Mesenchymal stem cell (in vitro differentiated cells and primary cell): Measurements from ENCODE around the gene EMID1. TPM values are rescaled to one million over a fixed set of nuclear protein-coding genes. Genes with fewer than 3 reads are reported as not detected.

Experiments used
- DNase-seq: peaks from one replicate; pipeline ENCODE4 v3.0.0-alpha.2; 2013
- H2AFZ ChIP-seq: one replicate; pipeline ENCODE4 v1.6.1; 2013; ENCODE audit warnings: low read depth, mild to moderate bottlenecking, control low read depth, inconsistent platforms, low read length, moderate library complexity
- H2AK5ac ChIP-seq: 2 replicates; pipeline ENCODE4 v1.6.1; 2013; ENCODE audit warnings: low read length, moderate library complexity, mild to moderate bottlenecking, inconsistent platforms; ENCODE audit not compliant: severe bottlenecking
- H2BK120ac ChIP-seq: one replicate; pipeline ENCODE4 v1.6.1; 2013; ENCODE audit warnings: low read depth, mild to moderate bottlenecking, inconsistent platforms, low read length, moderate library complexity
- H2BK12ac ChIP-seq, 2 experiments: one replicate each; pipeline ENCODE4 v1.6.1; 2013; ENCODE audit warnings: inconsistent platforms in 2 of 2, low read length in 2 of 2, mild to moderate bottlenecking in 2 of 2, moderate library complexity in 2 of 2, control low read depth in 1 of 2
- H2BK15ac ChIP-seq: one replicate; pipeline ENCODE4 v1.6.1; 2013; ENCODE audit warnings: mild to moderate bottlenecking, low read depth, inconsistent platforms; ENCODE audit not compliant: poor library complexity, severe bottlenecking
- H2BK5ac ChIP-seq: 2 replicates; pipeline ENCODE4 v1.6.1; 2013; ENCODE audit warnings: low read depth, mild to moderate bottlenecking, low read length, control low read depth, inconsistent platforms; ENCODE audit not compliant: poor library complexity, severe bottlenecking
- H3K14ac ChIP-seq, 2 experiments: one replicate each; pipeline ENCODE4 v1.6.1; 2013; ENCODE audit warnings: inconsistent platforms in 2 of 2, low read length in 2 of 2, control low read depth in 1 of 2, mild to moderate bottlenecking in 1 of 2, moderate library complexity in 1 of 2
- H3K18ac ChIP-seq, 2 experiments: one replicate each; pipeline ENCODE4 v1.6.1; 2013; ENCODE audit warnings: inconsistent platforms in 2 of 2, low read length in 2 of 2, control low read depth in 1 of 2, low read depth in 1 of 2, mild to moderate bottlenecking in 1 of 2
- H3K23ac ChIP-seq, 2 experiments: one replicate each; pipeline ENCODE4 v1.6.1; 2013; ENCODE audit warnings: inconsistent platforms in 2 of 2, low read length in 2 of 2, mild to moderate bottlenecking in 2 of 2, moderate library complexity in 2 of 2, control low read depth in 1 of 2
- H3K27ac ChIP-seq: 2 replicates; pipeline ENCODE4 v1.5.1; 2013; ENCODE audit warnings: mild to moderate bottlenecking, moderate library complexity, low read length, control low read depth, inconsistent platforms; ENCODE audit not compliant: poor library complexity, severe bottlenecking
- H3K27me3 ChIP-seq, 2 experiments: 2 replicates each; pipeline versions ENCODE4 v1.6.1 to v1.7.0; 2013; ENCODE audit warnings: low read length in 2 of 2, mild to moderate bottlenecking in 2 of 2, moderate library complexity in 2 of 2, control low read depth in 1 of 2, inconsistent platforms in 1 of 2; ENCODE audit not compliant: control insufficient read depth in 1 of 2, insufficient read depth in 1 of 2
- H3K36me3 ChIP-seq, 2 experiments: 2 replicates each; pipeline versions ENCODE4 v1.6.1 to v1.7.0; 2013; ENCODE audit warnings: low read length in 2 of 2, control low read depth in 1 of 2, inconsistent platforms in 1 of 2, low read depth in 1 of 2, mild to moderate bottlenecking in 1 of 2; ENCODE audit not compliant: insufficient read depth in 2 of 2, control insufficient read depth in 1 of 2
- H3K4ac ChIP-seq, 2 experiments: one replicate each; pipeline ENCODE4 v1.6.1; 2013; ENCODE audit warnings: inconsistent platforms in 2 of 2, low read length in 2 of 2, mild to moderate bottlenecking in 2 of 2, moderate library complexity in 2 of 2, control low read depth in 1 of 2, low read depth in 1 of 2
- H3K4me1 ChIP-seq: 2 replicates; pipeline ENCODE4 v1.6.1; 2013; ENCODE audit warnings: low read depth, low read length, control low read depth; ENCODE audit not compliant: control insufficient read depth, insufficient read depth
- H3K4me2 ChIP-seq: 2 replicates; pipeline ENCODE4 v1.6.1; 2013; ENCODE audit warnings: low read length, mild to moderate bottlenecking, inconsistent platforms; ENCODE audit not compliant: poor library complexity, severe bottlenecking
- H3K4me3 ChIP-seq, 2 experiments: 2 replicates each; pipeline versions ENCODE4 v1.5.1 to v1.7.0; 2013; ENCODE audit warnings: low read length in 2 of 2, mild to moderate bottlenecking in 2 of 2, control low read depth in 1 of 2, low read depth in 1 of 2; ENCODE audit not compliant: insufficient read depth in 1 of 2
- H3K79me1 ChIP-seq: replicated peaks from 2 replicates; pipeline ENCODE4 v1.6.1; 2013; ENCODE audit warnings: mild to moderate bottlenecking, control low read depth, low read length, inconsistent platforms; ENCODE audit not compliant: poor library complexity, severe bottlenecking
- H3K9ac ChIP-seq: 2 replicates; pipeline ENCODE4 v1.7.0; 2013; ENCODE audit warnings: mild to moderate bottlenecking, low read length, moderate library complexity
- H3K9me3 ChIP-seq: 2 replicates; pipeline ENCODE4 v1.7.0; 2013; ENCODE audit warnings: mild to moderate bottlenecking, low read length; ENCODE audit not compliant: control insufficient read depth
- H4K8ac ChIP-seq: one replicate; pipeline ENCODE4 v1.6.1; 2013; ENCODE audit warnings: inconsistent platforms, mild to moderate bottlenecking, low read length, moderate library complexity
- H4K91ac ChIP-seq: one replicate; pipeline ENCODE4 v1.6.1; 2013; ENCODE audit warnings: mild to moderate bottlenecking, low read length, inconsistent platforms
- WGBS: methylation state at CpG from one replicate; pipeline ENCODE4 v1.1.7; 2013; ENCODE audit warnings: mixed read lengths; 5-methylcytosine and 5-hydroxymethylcytosine counted together
- polyA plus RNA-seq, 2 experiments: library from polyadenylated mRNA; stranded (reverse); fragments of 200-250 nt; gene quantifications; one replicate each; pipeline ENCODE4 v1.2.3, GENCODE V29; 2013

EMID1 gene
- polyA plus RNA-seq (2013, experiment 1 of 2), result 8.9 TPM
- 9.0 TPM for polyA plus RNA-seq (2013, experiment 2 of 2)

DNA sequence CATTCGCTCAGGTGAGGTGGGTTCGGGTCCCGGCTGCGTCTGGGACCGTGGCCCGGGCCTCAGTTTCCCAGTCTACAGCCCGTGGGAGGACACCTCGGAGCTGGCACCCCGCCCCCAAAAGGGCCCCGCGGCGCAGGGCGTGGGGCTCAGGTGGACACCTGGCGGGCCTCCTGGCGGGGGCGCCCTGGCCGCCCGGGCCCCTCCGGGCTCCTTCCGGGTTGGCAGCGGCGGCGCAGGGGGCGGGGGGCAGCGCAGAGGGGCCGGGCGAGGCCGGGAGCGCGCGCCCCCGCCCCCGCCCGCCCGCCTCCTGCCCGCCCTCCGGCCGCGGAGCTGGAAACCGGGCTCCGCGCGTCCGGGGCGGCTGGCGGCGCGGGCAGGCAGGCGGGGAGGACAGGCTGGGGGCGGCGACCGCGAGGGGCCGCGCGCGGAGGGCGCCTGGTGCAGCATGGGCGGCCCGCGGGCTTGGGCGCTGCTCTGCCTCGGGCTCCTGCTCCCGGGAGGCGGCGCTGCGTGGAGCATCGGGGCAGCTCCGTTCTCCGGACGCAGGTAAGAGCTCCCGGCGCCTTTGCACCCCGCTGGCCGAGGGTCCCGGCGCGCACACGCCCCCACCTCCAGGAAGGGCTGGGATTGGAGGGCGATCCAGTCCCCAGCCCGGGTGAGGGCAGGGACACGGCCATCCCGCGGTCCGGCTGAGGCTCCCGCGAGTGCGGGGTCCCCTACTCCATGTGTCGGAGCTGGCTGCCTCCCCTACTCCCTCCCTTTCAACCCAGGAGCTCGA, at the start of gene EMID1:
EMID1 (plus strand) TSS at position 303 of the 778 bp plus-strand sequence; CDS start at position 446, 143 bp downstream.
- H2AFZ ChIP-seq, result peak within 1 kb of the TSS; percentile 67
- H2AK5ac ChIP-seq, result no peak within 1 kb of the TSS
- H3K18ac ChIP-seq, result peak within 1 kb of the TSS; percentile 3 to 18
- peak within 1 kb of the TSS; percentile 27 for H2BK120ac ChIP-seq
- H3K9ac ChIP-seq, result peak within 1 kb of the TSS; percentile 45
- H3K9me3 ChIP-seq, result no peaks in the 10 kb centered on the region
- H3K23ac ChIP-seq, result peak within 1 kb of the TSS in 1 of 2 experiments; percentile 34
- peak; percentile 42 for DNase-seq
- H3K27me3 ChIP-seq, result peaks cover 43 to 62% of the 10 kb centered on the region in 2 experiments
- H2BK12ac ChIP-seq, result peak within 1 kb of the TSS in 1 of 2 experiments; percentile 11
- peak within 1 kb of the TSS; percentile 45 for H4K8ac ChIP-seq
- WGBS, result 3% methylated on average over 62 of the region's 90 CpGs
- no peak within 1 kb of the TSS for H3K27ac ChIP-seq
- H3K36me3 ChIP-seq, result no peaks in the 10 kb centered on the region
- no peak within 1 kb of the TSS for H2BK5ac ChIP-seq
- H4K91ac ChIP-seq, result no peak within 1 kb of the TSS
- peaks cover 6% of the 10 kb centered on the region for H3K4me1 ChIP-seq
- H3K79me1 ChIP-seq, result no peaks in the 10 kb centered on the region
- H3K4me3 ChIP-seq, result peak within 1 kb of the TSS; percentile 58 to 63
- H2BK15ac ChIP-seq, result peak within 1 kb of the TSS; percentile 76
- H3K4ac ChIP-seq, result no peak within 1 kb of the TSS
- no peak within 1 kb of the TSS for H3K14ac ChIP-seq
- H3K4me2 ChIP-seq, result peak within 1 kb of the TSS; percentile 84

DNA sequence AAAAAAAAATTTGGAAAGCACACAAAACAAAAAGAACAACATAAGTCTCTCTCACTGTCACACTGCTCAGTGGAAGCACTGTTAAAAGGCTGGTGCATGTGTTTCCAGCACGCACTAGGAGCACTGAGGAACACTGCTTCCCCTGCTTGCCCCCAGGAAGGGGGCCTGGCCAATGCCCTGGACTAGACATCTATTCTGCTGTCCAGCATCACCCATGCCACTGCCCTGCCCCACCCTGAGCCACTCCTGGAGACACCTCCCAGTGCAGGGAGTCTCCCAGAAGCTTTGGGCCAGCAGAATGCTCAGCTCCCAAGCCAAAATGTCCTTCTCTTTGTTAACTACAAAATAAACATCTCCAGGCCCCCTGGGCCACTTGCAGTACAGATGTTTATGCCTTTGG, 49.7 kb upstream of the EMID1 start:
- DNase-seq, result no peak
- H3K4me2 ChIP-seq, result no peak overlapping the region
- no peaks in the 10 kb centered on the region for H3K9me3 ChIP-seq
- no peak overlapping the region for H3K4me3 ChIP-seq
- peaks cover 4% of the 10 kb centered on the region for H3K4me1 ChIP-seq
- no peak overlapping the region for H3K4ac ChIP-seq
- no peaks in the 10 kb centered on the region for H3K36me3 ChIP-seq
- H3K9ac ChIP-seq, result no peak overlapping the region
- H3K18ac ChIP-seq, result no peak overlapping the region
- no peak overlapping the region for H4K91ac ChIP-seq
- peak overlapping the region in 1 of 2 experiments; percentile 90 for H3K14ac ChIP-seq
- H3K27me3 ChIP-seq, result peaks cover 0 to 3% of the 10 kb centered on the region in 2 experiments
- WGBS, result 92% methylated on average over 1 of the region's 1 CpG
- no peak overlapping the region for H3K23ac ChIP-seq
- no peak overlapping the region for H2BK5ac ChIP-seq
- no peak overlapping the region for H2BK120ac ChIP-seq
- H2BK12ac ChIP-seq, result no peak overlapping the region
- H4K8ac ChIP-seq, result no peak overlapping the region
- no peak overlapping the region for H2AFZ ChIP-seq
- no peaks in the 10 kb centered on the region for H3K79me1 ChIP-seq
- H3K27ac ChIP-seq, result no peak overlapping the region
- H2BK15ac ChIP-seq, result no peak overlapping the region
- no peak overlapping the region for H2AK5ac ChIP-seq

DNA sequence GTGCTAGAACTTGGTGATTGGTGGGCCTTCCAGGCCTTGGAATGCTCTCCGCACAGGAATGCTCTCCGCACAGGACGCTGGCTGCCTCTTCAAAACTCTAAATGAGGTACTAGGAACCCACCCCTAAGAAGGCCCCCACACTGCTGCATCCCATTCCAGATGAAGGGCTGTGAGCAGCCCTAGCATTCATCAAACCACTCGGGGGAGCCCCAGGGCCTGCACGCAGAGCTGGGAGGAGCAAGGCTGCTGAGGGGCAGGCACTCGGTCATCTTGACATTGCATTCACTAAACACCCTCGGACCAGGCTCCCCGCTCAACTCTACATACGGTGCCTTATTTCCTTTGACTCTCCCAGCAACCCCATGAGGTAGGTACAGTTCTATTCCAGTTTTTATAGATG, 49.2 kb upstream of the EMID1 start:
- Histone ChIP-seq H3K18ac (no peak overlapping the region), H3K4me2 (no peak overlapping the region), H3K27ac (no peak overlapping the region), H3K4me1 (peaks cover 4% of the 10 kb centered on the region), H3K23ac (no peak overlapping the region), H2BK15ac (no peak overlapping the region), H2AFZ (no peak overlapping the region), H3K4ac (no peak overlapping the region), H2BK120ac (no peak overlapping the region), H3K14ac (no peak overlapping the region), H4K8ac (no peak overlapping the region), H3K9ac (no peak overlapping the region), H2BK12ac (no peak overlapping the region), H3K36me3 (no peaks in the 10 kb centered on the region), H3K4me3 (no peak overlapping the region), H3K79me1 (no peaks in the 10 kb centered on the region), H2BK5ac (no peak overlapping the region), H2AK5ac (no peak overlapping the region), H4K91ac (no peak overlapping the region), H3K27me3 (peaks cover 0 to 3% of the 10 kb centered on the region in 2 experiments), H3K9me3 (no peaks in the 10 kb centered on the region)
- WGBS, result 59% methylated on average over 5 of the region's 9 CpGs
- DNase-seq, result peak; percentile 24

DNA sequence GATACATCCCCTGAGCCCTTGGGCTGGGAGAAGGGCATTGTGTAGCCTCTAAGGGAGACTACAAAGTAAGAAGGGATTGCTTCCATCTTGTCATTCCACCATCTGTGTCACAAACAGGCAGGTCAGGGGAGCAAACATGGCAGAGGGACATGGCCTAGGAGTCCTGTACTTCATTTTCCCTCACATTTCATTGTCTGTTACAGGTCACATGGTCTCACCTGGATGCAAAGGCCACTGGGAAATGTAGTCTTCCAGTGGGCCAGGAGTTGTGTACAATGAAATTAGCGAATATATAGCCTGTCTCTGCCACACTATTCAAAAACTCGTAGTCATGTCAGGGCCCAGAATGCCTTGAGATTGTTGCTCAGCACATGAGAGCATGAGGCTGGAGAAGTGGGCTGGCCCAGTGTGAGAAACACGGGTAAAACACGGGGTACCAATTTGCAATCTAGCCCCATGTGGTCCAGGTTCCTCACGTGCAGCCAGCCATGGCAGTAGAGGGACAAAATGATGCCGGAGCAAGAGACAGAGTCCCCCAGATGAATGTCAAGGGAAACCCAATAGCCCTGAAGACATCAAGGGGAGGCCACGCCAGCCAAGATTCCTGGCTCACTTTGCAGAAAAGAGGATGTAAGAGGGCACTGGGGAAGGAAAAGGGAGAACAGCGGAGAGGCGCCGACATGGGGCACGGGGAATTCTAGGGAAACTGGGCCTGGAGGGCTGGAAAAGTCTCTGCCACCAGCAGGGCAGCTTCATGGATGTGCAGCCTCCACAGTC, 47.7 kb upstream of the EMID1 start:
- WGBS, result 95% methylated on average over 11 of the region's 11 CpGs
- Histone ChIP-seq H3K4me3 (no peak overlapping the region), H2AK5ac (no peak overlapping the region), H2AFZ (no peak overlapping the region), H3K79me1 (no peaks in the 10 kb centered on the region), H3K36me3 (no peaks in the 10 kb centered on the region), H2BK5ac (no peak overlapping the region), H4K91ac (no peak overlapping the region), H3K4ac (no peak overlapping the region), H4K8ac (no peak overlapping the region), H2BK15ac (no peak overlapping the region), H3K23ac (no peak overlapping the region), H3K9ac (no peak overlapping the region), H3K27ac (no peak overlapping the region), H2BK12ac (no peak overlapping the region), H2BK120ac (no peak overlapping the region), H3K4me1 (peaks cover 4% of the 10 kb centered on the region), H3K9me3 (no peaks in the 10 kb centered on the region), H3K18ac (no peak overlapping the region), H3K4me2 (no peak overlapping the region), H3K14ac (no peak overlapping the region), H3K27me3 (no peaks in the 10 kb centered on the region)
- no peak for DNase-seq
